Measurements from ENCODE around the gene RBM38.

DNA sequence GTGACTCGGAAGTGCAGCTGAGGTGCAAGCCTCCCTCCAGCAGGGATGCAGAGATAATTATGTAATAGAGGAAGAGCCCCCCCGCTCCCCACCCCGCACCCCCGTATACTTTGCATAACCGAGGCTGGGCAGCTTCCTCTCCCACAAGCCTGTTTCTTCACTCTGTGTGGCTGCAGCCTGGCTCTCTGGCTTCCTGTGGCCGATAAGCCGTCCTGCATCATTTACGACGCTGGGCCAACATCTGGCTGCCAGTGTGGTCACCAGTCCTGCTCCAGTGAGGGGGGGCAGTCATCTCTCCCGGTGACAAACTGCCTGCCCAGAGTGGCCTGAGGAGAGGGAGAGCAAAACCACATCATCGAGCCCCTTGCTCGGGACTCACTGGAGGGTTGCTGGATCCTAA is 59.2 kb downstream of the RBM38 start:
- no peak for TF ChIP-seq POLR2A (IDR thresholded peaks at IDR 0.05)
- TF ChIP-seq, protein P1, sequence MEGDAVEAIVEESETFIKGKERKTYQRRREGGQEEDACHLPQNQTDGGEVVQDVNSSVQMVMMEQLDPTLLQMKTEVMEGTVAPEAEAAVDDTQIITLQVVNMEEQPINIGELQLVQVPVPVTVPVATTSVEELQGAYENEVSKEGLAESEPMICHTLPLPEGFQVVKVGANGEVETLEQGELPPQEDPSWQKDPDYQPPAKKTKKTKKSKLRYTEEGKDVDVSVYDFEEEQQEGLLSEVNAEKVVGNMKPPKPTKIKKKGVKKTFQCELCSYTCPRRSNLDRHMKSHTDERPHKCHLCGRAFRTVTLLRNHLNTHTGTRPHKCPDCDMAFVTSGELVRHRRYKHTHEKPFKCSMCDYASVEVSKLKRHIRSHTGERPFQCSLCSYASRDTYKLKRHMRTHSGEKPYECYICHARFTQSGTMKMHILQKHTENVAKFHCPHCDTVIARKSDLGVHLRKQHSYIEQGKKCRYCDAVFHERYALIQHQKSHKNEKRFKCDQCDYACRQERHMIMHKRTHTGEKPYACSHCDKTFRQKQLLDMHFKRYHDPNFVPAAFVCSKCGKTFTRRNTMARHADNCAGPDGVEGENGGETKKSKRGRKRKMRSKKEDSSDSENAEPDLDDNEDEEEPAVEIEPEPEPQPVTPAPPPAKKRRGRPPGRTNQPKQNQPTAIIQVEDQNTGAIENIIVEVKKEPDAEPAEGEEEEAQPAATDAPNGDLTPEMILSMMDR (IDR thresholded peaks at IDR 0.05): no peak

Data from testis (tissue), 2 donors.